Measurements from ENCODE around the gene ZMYND8.

The ZMYND8 gene

DNA sequence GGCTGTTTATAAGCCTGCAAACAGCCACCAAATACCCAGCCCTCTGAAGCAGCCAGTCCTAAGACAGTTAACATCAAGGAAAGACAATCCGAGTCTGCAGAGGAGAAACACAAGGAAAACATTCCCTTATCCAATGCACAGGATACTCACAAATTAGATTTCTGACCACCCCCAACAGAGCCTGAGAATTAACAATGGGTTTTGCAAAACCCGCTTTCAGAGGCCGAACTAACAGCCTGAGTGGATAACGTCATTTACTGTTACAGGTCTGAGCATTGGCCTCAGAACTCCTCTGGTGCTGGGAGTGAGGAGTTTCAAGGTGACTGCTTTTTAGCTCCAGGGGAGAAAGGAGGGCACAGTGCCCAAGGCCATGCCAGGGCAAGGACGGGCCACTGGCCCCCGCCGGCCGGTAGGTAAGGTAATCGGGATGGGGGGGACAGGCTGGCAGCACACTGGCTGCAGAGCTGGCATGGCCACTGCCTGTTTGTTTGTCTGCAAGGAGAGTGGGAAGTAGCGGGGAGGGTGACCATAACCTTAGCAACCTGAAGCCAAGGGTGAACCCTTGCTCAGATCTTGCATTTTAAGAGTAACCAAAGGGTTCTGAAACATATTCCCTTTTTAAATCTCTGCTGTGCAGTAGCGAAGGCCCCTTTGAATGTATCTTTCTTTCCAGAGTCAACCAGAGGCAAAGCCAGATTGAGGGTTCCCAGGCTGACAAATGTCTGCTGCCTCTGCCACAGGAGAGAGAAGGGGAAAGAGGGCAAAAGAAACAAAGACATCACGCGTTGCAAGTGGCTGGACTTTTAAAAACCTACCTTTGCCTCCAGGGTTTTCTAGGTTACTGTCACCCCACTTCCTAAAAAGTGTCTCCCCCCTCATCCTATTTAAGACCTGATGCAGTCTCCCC lies 3.9 kb downstream of the ZMYND8 start:
- no peaks in the 10 kb centered on the region for H4K20me1 ChIP-seq (ENCODE audit: insufficient read depth, low read length)
- peak overlapping the region; percentile 97 for H3K27ac ChIP-seq (ENCODE audit: low read length)
- H2AFZ ChIP-seq (ENCODE audit: low read length), result peak overlapping the region; percentile 7; the same call in 1 of the 2 replicates
- peak overlapping the region; percentile 64 for H3K4me3 ChIP-seq (ENCODE audit: low read length)
- H3K9me2 ChIP-seq (replicated peaks; ENCODE audit: insufficient read depth, low read length), result no peaks in the 10 kb centered on the region
- no peaks in the 10 kb centered on the region for H3K9me3 ChIP-seq (replicated peaks; ENCODE audit: insufficient read depth, low read length)
- no peaks in the 10 kb centered on the region for H3K27me3 ChIP-seq (replicated peaks; ENCODE audit: insufficient read depth, low read length)
- H3K79me2 ChIP-seq (ENCODE audit: low read length), result peaks cover 90% of the 10 kb centered on the region
- peak overlapping the region; percentile 83 for H3K4me2 ChIP-seq (ENCODE audit: low read depth, low read length)
- peak; percentile 49 for DNase-seq
- TF ChIP-seq EZH2 (optimal IDR thresholded peaks at IDR 0.05; ENCODE audit: low read depth, low read length) (no peak), EZH2phosphoT487 (IDR thresholded peaks at IDR 0.05; ENCODE audit: low read length) (no peak)
- TF ChIP-seq, protein P1, sequence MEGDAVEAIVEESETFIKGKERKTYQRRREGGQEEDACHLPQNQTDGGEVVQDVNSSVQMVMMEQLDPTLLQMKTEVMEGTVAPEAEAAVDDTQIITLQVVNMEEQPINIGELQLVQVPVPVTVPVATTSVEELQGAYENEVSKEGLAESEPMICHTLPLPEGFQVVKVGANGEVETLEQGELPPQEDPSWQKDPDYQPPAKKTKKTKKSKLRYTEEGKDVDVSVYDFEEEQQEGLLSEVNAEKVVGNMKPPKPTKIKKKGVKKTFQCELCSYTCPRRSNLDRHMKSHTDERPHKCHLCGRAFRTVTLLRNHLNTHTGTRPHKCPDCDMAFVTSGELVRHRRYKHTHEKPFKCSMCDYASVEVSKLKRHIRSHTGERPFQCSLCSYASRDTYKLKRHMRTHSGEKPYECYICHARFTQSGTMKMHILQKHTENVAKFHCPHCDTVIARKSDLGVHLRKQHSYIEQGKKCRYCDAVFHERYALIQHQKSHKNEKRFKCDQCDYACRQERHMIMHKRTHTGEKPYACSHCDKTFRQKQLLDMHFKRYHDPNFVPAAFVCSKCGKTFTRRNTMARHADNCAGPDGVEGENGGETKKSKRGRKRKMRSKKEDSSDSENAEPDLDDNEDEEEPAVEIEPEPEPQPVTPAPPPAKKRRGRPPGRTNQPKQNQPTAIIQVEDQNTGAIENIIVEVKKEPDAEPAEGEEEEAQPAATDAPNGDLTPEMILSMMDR (IDR thresholded peaks at IDR 0.05; ENCODE audit: low read length), result no peak
- H3K4me1 ChIP-seq (ENCODE audit: low read length), result peaks cover 37% of the 10 kb centered on the region
- peak overlapping the region; percentile 91 for H3K9ac ChIP-seq (ENCODE audit: low read length)
- peaks cover 40% of the 10 kb centered on the region for H3F3A ChIP-seq (ENCODE audit: insufficient read depth, low read length)
- peaks cover 16% of the 10 kb centered on the region; the same call in 1 of the 2 replicates for H3K36me3 ChIP-seq (replicated peaks; ENCODE audit: insufficient read depth, low read length)

DNA sequence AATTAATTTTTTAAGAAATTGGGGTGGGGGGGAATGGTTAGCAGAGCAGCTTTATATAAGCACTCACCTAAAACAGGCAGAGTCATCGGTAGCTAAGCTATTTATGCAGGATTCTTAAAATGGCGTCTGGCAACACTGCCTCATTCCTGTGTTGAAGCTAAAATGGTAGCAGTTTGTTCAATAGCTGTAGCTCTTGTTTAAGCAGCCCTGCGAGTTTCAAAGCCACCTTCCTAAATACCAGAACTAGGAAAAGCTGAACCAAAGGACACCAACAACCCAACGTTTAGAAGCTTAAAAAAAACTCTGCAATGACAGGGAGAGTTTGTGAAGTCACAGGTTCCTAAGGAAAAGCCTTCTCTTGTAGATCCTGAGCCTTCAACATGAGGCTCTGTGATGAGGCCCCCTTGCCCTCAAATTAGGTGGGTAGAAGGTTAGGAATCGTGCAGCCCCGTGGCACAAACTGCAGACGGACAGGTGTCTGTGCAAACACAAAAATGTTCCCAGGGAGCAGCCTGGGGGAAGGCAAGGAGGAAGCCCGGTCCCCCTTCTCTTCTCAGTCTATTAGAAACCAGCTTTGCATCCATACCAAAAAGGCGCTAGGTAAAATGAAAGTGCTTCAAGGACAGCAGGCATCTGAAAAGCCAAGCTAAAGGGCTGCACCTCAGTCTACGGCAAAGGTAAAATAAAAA lies 4.7 kb downstream of the ZMYND8 start:
- H4K20me1 ChIP-seq (ENCODE audit: insufficient read depth, low read length), result 0 out of 2 replicates have a peak, but pooled peaks cover 3% of the 10 kb centered on the region
- peak overlapping the region; percentile 83 for H3K4me2 ChIP-seq (ENCODE audit: low read depth, low read length)
- peaks cover 29% of the 10 kb centered on the region for H3K4me1 ChIP-seq (ENCODE audit: low read length)
- peaks cover 98% of the 10 kb centered on the region for H3K79me2 ChIP-seq (ENCODE audit: low read length)
- H3K9me3 ChIP-seq (replicated peaks; ENCODE audit: insufficient read depth, low read length), result no peaks in the 10 kb centered on the region
- H3K27me3 ChIP-seq (replicated peaks; ENCODE audit: insufficient read depth, low read length), result no peaks in the 10 kb centered on the region
- H3K36me3 ChIP-seq (replicated peaks; ENCODE audit: insufficient read depth, low read length), result peaks cover 18% of the 10 kb centered on the region; the same call in 1 of the 2 replicates
- H3K9me2 ChIP-seq (replicated peaks; ENCODE audit: insufficient read depth, low read length), result no peaks in the 10 kb centered on the region
- peaks cover 36% of the 10 kb centered on the region for H3F3A ChIP-seq (ENCODE audit: insufficient read depth, low read length)
- DNase-seq, result peak; percentile 57
- peak overlapping the region; percentile 97 for H3K27ac ChIP-seq (ENCODE audit: low read length)
- H3K4me3 ChIP-seq (ENCODE audit: low read length), result peak overlapping the region; percentile 64
- peak overlapping the region; percentile 91 for H3K9ac ChIP-seq (ENCODE audit: low read length)
- TF ChIP-seq, protein P1 (IDR thresholded peaks at IDR 0.05; ENCODE audit: low read length), result no peak
- no peak for TF ChIP-seq EZH2phosphoT487 (IDR thresholded peaks at IDR 0.05; ENCODE audit: low read length)
- TF ChIP-seq EZH2 (optimal IDR thresholded peaks at IDR 0.05; ENCODE audit: low read depth, low read length), result no peak
- H2AFZ ChIP-seq (ENCODE audit: low read length), result peak overlapping the region; percentile 7; the same call in 1 of the 2 replicates

DNA sequence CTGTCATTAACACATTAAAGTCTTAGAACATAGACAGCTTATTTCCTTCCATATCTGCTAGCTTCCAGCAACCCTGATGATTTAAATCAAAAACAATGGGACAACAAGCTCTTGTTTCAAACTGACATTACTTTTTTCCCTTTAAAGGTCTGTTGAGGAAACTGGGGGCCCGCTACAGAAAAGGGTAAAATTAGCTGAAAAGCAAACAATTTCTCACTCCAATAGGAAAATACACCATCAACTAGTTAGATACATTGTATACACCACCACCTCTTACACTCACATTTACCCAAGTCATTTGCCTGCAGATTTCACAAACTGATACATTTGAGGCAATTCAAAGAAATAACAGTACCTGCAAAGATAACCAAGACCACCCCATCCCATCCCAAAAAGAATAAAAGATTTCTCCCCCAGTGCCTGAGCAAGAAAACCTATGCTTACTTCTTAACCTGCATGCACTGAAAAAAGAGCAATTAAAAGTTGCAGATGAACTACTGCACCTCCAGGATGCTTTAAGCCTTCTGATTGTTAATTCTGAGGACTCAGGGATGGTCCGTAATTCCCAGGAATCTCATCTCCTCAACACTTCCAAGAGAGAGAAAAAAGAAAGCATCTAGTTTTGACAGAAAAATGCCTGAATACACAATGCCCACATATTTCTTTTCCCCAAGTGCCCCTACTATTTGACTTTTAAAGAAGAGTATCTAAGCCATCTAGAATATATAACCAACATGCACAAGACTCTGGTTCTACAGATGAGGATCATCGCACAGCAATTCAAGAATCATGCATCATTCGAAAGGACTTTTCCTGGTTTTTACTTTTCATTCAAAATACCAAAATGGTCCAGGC lies 5.6 kb downstream of the ZMYND8 start:
- no peaks in the 10 kb centered on the region for H3K9me3 ChIP-seq (replicated peaks; ENCODE audit: insufficient read depth, low read length)
- peaks cover 18% of the 10 kb centered on the region; the same call in 1 of the 2 replicates for H3K36me3 ChIP-seq (replicated peaks; ENCODE audit: insufficient read depth, low read length)
- H3K4me2 ChIP-seq (ENCODE audit: low read depth, low read length), result peak overlapping the region; percentile 83
- no peaks in the 10 kb centered on the region for H3K9me2 ChIP-seq (replicated peaks; ENCODE audit: insufficient read depth, low read length)
- H3K9ac ChIP-seq (ENCODE audit: low read length), result peak overlapping the region; percentile 91
- H3F3A ChIP-seq (ENCODE audit: insufficient read depth, low read length), result peaks cover 35% of the 10 kb centered on the region
- DNase-seq, result no peak
- peak overlapping the region; percentile 64 for H3K4me3 ChIP-seq (ENCODE audit: low read length)
- H3K4me1 ChIP-seq (ENCODE audit: low read length), result peaks cover 28% of the 10 kb centered on the region
- TF ChIP-seq, protein P1 (IDR thresholded peaks at IDR 0.05; ENCODE audit: low read length), result no peak
- no peak for TF ChIP-seq EZH2phosphoT487 (IDR thresholded peaks at IDR 0.05; ENCODE audit: low read length)
- TF ChIP-seq EZH2 (optimal IDR thresholded peaks at IDR 0.05; ENCODE audit: low read depth, low read length), result no peak
- peak overlapping the region; percentile 97 for H3K27ac ChIP-seq (ENCODE audit: low read length)
- H4K20me1 ChIP-seq (ENCODE audit: insufficient read depth, low read length), result 0 out of 2 replicates have a peak, but pooled peaks cover 3% of the 10 kb centered on the region
- H3K27me3 ChIP-seq (replicated peaks; ENCODE audit: insufficient read depth, low read length), result no peaks in the 10 kb centered on the region
- H2AFZ ChIP-seq (ENCODE audit: low read length), result no peak overlapping the region
- peaks cover 100% of the 10 kb centered on the region for H3K79me2 ChIP-seq (ENCODE audit: low read length)
